Measurements from ENCODE around the gene UNC13C. TPM values are rescaled to one million over a fixed set of nuclear protein-coding genes. Genes with fewer than 3 reads are reported as not detected.

The UNC13C gene
- total and polyA plus RNA-seq, 10 of the 15 experiments (the other 5 are each of a cell fraction or from before 2014, with no cell fraction given), result 9.9 to 81.3 (median 25.0) TPM

- TF ChIP-seq POLR2AphosphoS2 (IDR thresholded peaks at IDR 0.05; ENCODE audit: low read depth, low read length), result no peak
- no peak; the same call in 1 of the 2 replicates for TF ChIP-seq BACH1 (IDR thresholded peaks at IDR 0.05; ENCODE audit: borderline replicate concordance)
- no peak for TF ChIP-seq E2F4 (IDR thresholded peaks at IDR 0.05; ENCODE audit: low read depth, low read length)
- TF ChIP-seq CEBPB (IDR thresholded peaks at IDR 0.05; ENCODE audit: borderline replicate concordance in 1 of 2, low read depth in 2 of 2, low read length in 2 of 2), result no peak
- peak; percentile 88; the same call in 2 of the 3 replicates for TF ChIP-seq POU2F2 (IDR thresholded peaks at IDR 0.05; ENCODE audit: borderline replicate concordance, low read depth, low read length)
- TF ChIP-seq NR2F1 (conservative IDR thresholded peaks at IDR 0.05), result peak; percentile 32
- TF ChIP-seq CBX5 (IDR thresholded peaks at IDR 0.05; ENCODE audit: low read depth), result no peak
- no peak for TF ChIP-seq NR2C1 (IDR thresholded peaks at IDR 0.05)
- no peak for TF ChIP-seq ZNF384 (IDR thresholded peaks at IDR 0.05; ENCODE audit: borderline replicate concordance, low read depth, low read length)
- peak; percentile 42; the same call in 1 of the 2 replicates for TF ChIP-seq CREM (IDR thresholded peaks at IDR 0.05; ENCODE audit: low read depth)
- no peak for TF ChIP-seq ZNF217 (IDR thresholded peaks at IDR 0.05)
- no peak for TF ChIP-seq EED (IDR thresholded peaks at IDR 0.05; ENCODE audit: low read depth)
- TF ChIP-seq MTA3 (IDR thresholded peaks at IDR 0.05; ENCODE audit: borderline replicate concordance, low read length), result no peak
- TF ChIP-seq TCF12 (IDR thresholded peaks at IDR 0.05; ENCODE audit: low read depth, low read length), result peak; percentile 91
- TF ChIP-seq ETV6 (conservative IDR thresholded peaks at IDR 0.05 in 1 of 2, IDR thresholded peaks at IDR 0.05 in 1 of 2; ENCODE audit: borderline replicate concordance in 1 of 2, low read depth in 1 of 2), result no peak
- TF ChIP-seq MXI1 (IDR thresholded peaks at IDR 0.05; ENCODE audit: low read depth, low read length), result peak; percentile 46; the same call in 1 of the 2 replicates
- no peak for TF ChIP-seq SP1 (IDR thresholded peaks at IDR 0.05; ENCODE audit: low read depth, low read length)
- TF ChIP-seq ZBTB4 (CRISPR knock-in tag; IDR thresholded peaks at IDR 0.05), result no peak
- no peak for TF ChIP-seq SMC3 (IDR thresholded peaks at IDR 0.05; ENCODE audit: borderline replicate concordance, low read length)
- 0 out of 2 replicates have a peak, but pooled peaks have one; percentile 16 for TF ChIP-seq IKZF1 (conservative IDR thresholded peaks at IDR 0.05)
- peak; percentile 75; the same call in 1 of the 2 replicates for TF ChIP-seq ZNF24 (IDR thresholded peaks at IDR 0.05)
- no peak for TF ChIP-seq FOXK2 (IDR thresholded peaks at IDR 0.05)
- no peak for TF ChIP-seq SIX5 (IDR thresholded peaks at IDR 0.05; ENCODE audit: low read depth, low read length, severe bottlenecking)
- peak; percentile 59 for TF ChIP-seq NFIC (IDR thresholded peaks at IDR 0.05; ENCODE audit: low read depth, low read length)
Observed at GRCh38 chr15:54582863-54583643, 604.8 kb downstream of the UNC13C start (continued).

All from GM12878 (cell line).